Retinal pigment epithelial cell (primary cell): ENCODE results near the gene CPLX3.
A peak's percentile ranks its signal among the peaks of the same experiment; 100 is the strongest.

Experiments used
- DNase-seq: peaks from one replicate; pipeline ENCODE4 v3.0.0-alpha.2; 2010; ENCODE audit warnings: low read depth
- H3K4me3 ChIP-seq: 2 replicates; pipeline ENCODE4 v1.5.1; 2011; ENCODE audit warnings: mild to moderate bottlenecking, low read length, control low read depth, moderate library complexity
- CTCF ChIP-seq: conservative IDR thresholded peaks from 2 replicates; pipeline ENCODE4 v1.5.1; 2011; ENCODE audit warnings: low read depth, low read length, control low read depth, inconsistent platforms

Gene CPLX3

GRCh38 chr15:74799856-74800558 lies 26.4 kb upstream of the CPLX3 start:
- no peak overlapping the region for H3K4me3 ChIP-seq
- peak; percentile 99 for TF ChIP-seq CTCF
- DNase-seq = no peak

GRCh38 chr15:74800559-74801094 lies 25.8 kb upstream of the CPLX3 start:
- no peak for TF ChIP-seq CTCF
- no peak for DNase-seq
- no peak overlapping the region for H3K4me3 ChIP-seq

- TF ChIP-seq CTCF = no peak
- H3K4me3 ChIP-seq = no peak overlapping the region
- no peak for DNase-seq
These were observed 25.0 kb upstream of the CPLX3 start for GRCh38 chr15:74801311-74801997.

- H3K4me3 ChIP-seq = no peak overlapping the region
These were observed 24.1 kb upstream of the CPLX3 start for GRCh38 chr15:74802290-74802689.

GRCh38 chr15:74802862-74803447 lies 23.5 kb upstream of the CPLX3 start:
- DNase-seq = no peak
- no peak overlapping the region for H3K4me3 ChIP-seq
- no peak for TF ChIP-seq CTCF

More at GRCh38 chr15:74802290-74802689, 24.1 kb upstream of the CPLX3 start:
- no peak for TF ChIP-seq CTCF
- no peak for DNase-seq

GRCh38 chr15:74804935-74805334 lies 21.5 kb upstream of the CPLX3 start:
- H3K4me3 ChIP-seq = no peak overlapping the region
- TF ChIP-seq CTCF = no peak
- no peak for DNase-seq

- TF ChIP-seq CTCF = no peak
These were observed 19.1 kb upstream of the CPLX3 start for GRCh38 chr15:74807282-74807681.

More at GRCh38 chr15:74807282-74807681, 19.1 kb upstream of the CPLX3 start:
- H3K4me3 ChIP-seq = no peak overlapping the region
- DNase-seq = no peak
